Measurements from ENCODE around the gene C16orf95.

DNA sequence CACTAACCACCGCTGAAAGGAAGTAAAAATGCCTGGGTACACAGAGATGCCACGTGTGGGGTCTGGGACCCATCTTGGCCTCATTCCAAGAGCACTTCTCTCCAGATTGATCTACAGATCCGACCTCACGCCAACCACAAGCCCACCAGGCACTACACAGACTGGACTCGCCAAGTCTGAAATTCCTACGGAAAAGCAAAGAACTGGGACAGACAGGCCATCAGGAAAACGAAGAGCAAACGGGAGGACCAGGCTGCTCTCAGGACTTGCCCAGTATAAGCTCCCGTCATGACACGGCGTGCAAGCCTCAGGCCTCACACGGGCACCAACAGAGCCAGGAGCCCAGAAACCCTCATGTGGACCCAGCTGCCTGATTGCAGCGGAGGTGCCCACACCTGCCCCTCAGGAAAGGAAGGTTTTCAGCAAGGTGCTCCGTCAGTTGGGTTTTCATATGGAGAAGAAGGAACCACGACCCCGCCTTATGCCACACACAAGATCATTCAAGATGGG, 20.1 kb upstream of the C16orf95 start:
- no peak for TF ChIP-seq POLR2A (IDR thresholded peaks at IDR 0.05)
- TF ChIP-seq, protein P1, sequence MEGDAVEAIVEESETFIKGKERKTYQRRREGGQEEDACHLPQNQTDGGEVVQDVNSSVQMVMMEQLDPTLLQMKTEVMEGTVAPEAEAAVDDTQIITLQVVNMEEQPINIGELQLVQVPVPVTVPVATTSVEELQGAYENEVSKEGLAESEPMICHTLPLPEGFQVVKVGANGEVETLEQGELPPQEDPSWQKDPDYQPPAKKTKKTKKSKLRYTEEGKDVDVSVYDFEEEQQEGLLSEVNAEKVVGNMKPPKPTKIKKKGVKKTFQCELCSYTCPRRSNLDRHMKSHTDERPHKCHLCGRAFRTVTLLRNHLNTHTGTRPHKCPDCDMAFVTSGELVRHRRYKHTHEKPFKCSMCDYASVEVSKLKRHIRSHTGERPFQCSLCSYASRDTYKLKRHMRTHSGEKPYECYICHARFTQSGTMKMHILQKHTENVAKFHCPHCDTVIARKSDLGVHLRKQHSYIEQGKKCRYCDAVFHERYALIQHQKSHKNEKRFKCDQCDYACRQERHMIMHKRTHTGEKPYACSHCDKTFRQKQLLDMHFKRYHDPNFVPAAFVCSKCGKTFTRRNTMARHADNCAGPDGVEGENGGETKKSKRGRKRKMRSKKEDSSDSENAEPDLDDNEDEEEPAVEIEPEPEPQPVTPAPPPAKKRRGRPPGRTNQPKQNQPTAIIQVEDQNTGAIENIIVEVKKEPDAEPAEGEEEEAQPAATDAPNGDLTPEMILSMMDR (IDR thresholded peaks at IDR 0.05), result no peak
